Hematopoietic multipotent progenitor cell (in vitro differentiated cells): ENCODE measurements around the gene SAMD4B. TPM values are rescaled to one million over a fixed set of nuclear protein-coding genes. Genes with fewer than 3 reads are reported as not detected.
A peak's percentile ranks its signal among the peaks of the same experiment; 100 is the strongest.

Experiments
- DNase-seq, 3 donors: peaks; one replicate each; pipeline ENCODE4 v3.0.0-alpha.2; 2011 to 2015; ENCODE audit warnings: low read depth in 2 of 3, low spot score in 2 of 3
- total RNA-seq: library from RNA; depleted of rRNA; stranded (reverse); fragments of >200 nt; gene quantifications from one replicate; pipeline ENCODE4 v1.2.3, GENCODE V29; 2012

SAMD4B gene
- total RNA-seq, 1 donor: 84.8 TPM

GRCh38 chr19:39386557-39386956 is 44.3 kb downstream of the SAMD4B start:
- DNase-seq: no peak

- no peak for DNase-seq
Observed at GRCh38 chr19:39388657-39389056, 46.4 kb downstream of the SAMD4B start.

- DNase-seq: no peak
Observed at GRCh38 chr19:39389631-39390414, 47.6 kb downstream of the SAMD4B start.

- no peak for DNase-seq
Observed at GRCh38 chr19:39390451-39390750, 48.2 kb downstream of the SAMD4B start.

- peak; percentile 92 to 100 (median 100) for DNase-seq
Observed at GRCh38 chr19:39390751-39391437, 48.7 kb downstream of the SAMD4B start, which contains the start of the genes MED29 and PAF1. MED29 (plus strand) TSS chr19:39391378; CDS start chr19:39391423, 45 bp downstream. PAF1 (minus strand) TSS chr19:39391106; CDS start chr19:39390864, 242 bp downstream.

- DNase-seq: peak; percentile 85 to 93 (median 88)
Observed at GRCh38 chr19:39397360-39398296, 55.4 kb downstream of the SAMD4B start.

GRCh38 chr19:39398297-39398864 is 56.2 kb downstream of the SAMD4B start:
- peak in 1 of 3 donors; percentile 28 for DNase-seq

GRCh38 chr19:39399668-39400050 is 57.4 kb downstream of the SAMD4B start:
- DNase-seq: no peak

GRCh38 chr19:39400061-39400460 is 57.8 kb downstream of the SAMD4B start:
- no peak for DNase-seq

GRCh38 chr19:39401070-39401548 is 58.9 kb downstream of the SAMD4B start:
- no peak for DNase-seq

GRCh38 chr19:39401549-39402345 is 59.5 kb downstream of the SAMD4B start:
- peak in 2 of 3 donors; percentile 31 to 79 for DNase-seq

- DNase-seq: peak; percentile 54 to 95 (median 91)
Observed at GRCh38 chr19:39402346-39403300, 60.4 kb downstream of the SAMD4B start.

GRCh38 chr19:39403331-39404312 is 61.4 kb downstream of the SAMD4B start:
- DNase-seq: peak; percentile 89 to 99 (median 99)

- DNase-seq: no peak
Observed at GRCh38 chr19:39405261-39405957, 63.2 kb downstream of the SAMD4B start.

GRCh38 chr19:39405958-39406655 is 63.9 kb downstream of the SAMD4B start:
- peak; percentile 78 to 85 (median 84) for DNase-seq
